Right atrium auricular region (tissue), 2 donors: ENCODE measurements around the gene SERPINE3. TPM values are rescaled to one million over a fixed set of nuclear protein-coding genes. Genes with fewer than 3 reads are reported as not detected.

Source experiments
- DNase-seq: peaks from one replicate; pipeline ENCODE4 v3.0.0-alpha.2; 2019; ENCODE audit warnings: low spot score
- H3K27ac ChIP-seq, 2 donors: fragments of 200-600 bp; sonication (generic); 1 replicate in 1 of 2; 2 replicates in 1 of 2; pipeline ENCODE4 v1.5.1; 2016 to 2019
- H3K27me3 ChIP-seq, 2 donors: fragments of 200-600 bp; sonication (generic); one replicate each; pipeline versions ENCODE4 v1.5.1 to v1.6.0; 2017 to 2019
- H3K36me3 ChIP-seq: fragments of 200-600 bp; sonication (generic); one replicate; pipeline ENCODE4 v1.5.1; 2016
- H3K4me1 ChIP-seq, 2 donors: fragments of 200-600 bp; sonication (generic); one replicate each; pipeline versions ENCODE4 v1.5.1 to v1.6.0; 2017 to 2019
- H3K4me3 ChIP-seq, 2 donors: fragments of 200-600 bp; sonication (generic); 1 replicate in 1 of 2; 2 replicates in 1 of 2; pipeline ENCODE4 v1.5.1; 2017 to 2019; ENCODE audit warnings: mild to moderate bottlenecking in 1 of 2, moderate library complexity in 1 of 2
- H3K9me3 ChIP-seq, 2 donors: fragments of 200-600 bp; sonication (generic); one replicate each; pipeline ENCODE4 v1.5.1; 2019
- CTCF ChIP-seq, 2 donors: fragments of 200-600 bp; sonication (generic); IDR thresholded peaks; one replicate each; pipeline ENCODE4 v1.5.1; 2019; ENCODE audit warnings: antibody characterized with exemption in 2 of 2
- total RNA-seq, 2 donors: library from RNA; depleted of rRNA; stranded (reverse); fragments of >200 nt; gene quantifications; one replicate each; pipeline ENCODE4 v1.1.0, GENCODE V29; 2016

The SERPINE3 gene
- total RNA-seq, 2 donors from 2014 or later: not detected

- Histone ChIP-seq H3K4me3 (no peak overlapping the region), H3K4me1 (no peaks in the 10 kb centered on the region), H3K36me3 (peaks cover 24% of the 10 kb centered on the region), H3K27me3 (no peaks in the 10 kb centered on the region), H3K9me3 (no peaks in the 10 kb centered on the region), H3K27ac (no peak overlapping the region)
- TF ChIP-seq CTCF (IDR thresholded peaks at IDR 0.05): no peak
- DNase-seq: no peak
Measured at GRCh38 chr13:51380269-51380668, 40.8 kb downstream of the SERPINE3 start.

- H3K4me1 ChIP-seq: no peaks in the 10 kb centered on the region
- no peaks in the 10 kb centered on the region for H3K36me3 ChIP-seq
- H3K27ac ChIP-seq: no peak overlapping the region
- DNase-seq: no peak
- no peaks in the 10 kb centered on the region for H3K9me3 ChIP-seq
- no peaks in the 10 kb centered on the region for H3K27me3 ChIP-seq
- H3K4me3 ChIP-seq: no peak overlapping the region
- no peak for TF ChIP-seq CTCF (IDR thresholded peaks at IDR 0.05)
Measured at GRCh38 chr13:51385114-51385513, 45.6 kb downstream of the SERPINE3 start.

GRCh38 chr13:51394724-51395123, 55.2 kb downstream of the SERPINE3 start:
- Histone ChIP-seq H3K27me3 (no peaks in the 10 kb centered on the region), H3K27ac (no peak overlapping the region), H3K4me1 (peaks cover 0 to 12% of the 10 kb centered on the region in 2 donors), H3K9me3 (no peaks in the 10 kb centered on the region), H3K4me3 (no peak overlapping the region), H3K36me3 (no peaks in the 10 kb centered on the region)
- DNase-seq: no peak
- no peak for TF ChIP-seq CTCF (IDR thresholded peaks at IDR 0.05)

- no peak for TF ChIP-seq CTCF (IDR thresholded peaks at IDR 0.05)
- Histone ChIP-seq H3K27me3 (no peaks in the 10 kb centered on the region), H3K4me1 (peaks cover 0 to 12% of the 10 kb centered on the region in 2 donors), H3K27ac (no peak overlapping the region), H3K9me3 (no peaks in the 10 kb centered on the region), H3K4me3 (no peak overlapping the region), H3K36me3 (no peaks in the 10 kb centered on the region)
- DNase-seq: no peak
Measured at GRCh38 chr13:51396352-51396751, 56.9 kb downstream of the SERPINE3 start.

- Histone ChIP-seq H3K27ac (peak overlapping the region; percentile 2 to 20), H3K4me3 (no peak overlapping the region), H3K4me1 (peaks cover 0 to 12% of the 10 kb centered on the region in 2 donors), H3K36me3 (no peaks in the 10 kb centered on the region), H3K27me3 (no peaks in the 10 kb centered on the region), H3K9me3 (no peaks in the 10 kb centered on the region)
- peak; percentile 62 for DNase-seq
- no peak for TF ChIP-seq CTCF (IDR thresholded peaks at IDR 0.05)
Measured at GRCh38 chr13:51397262-51397941, 57.9 kb downstream of the SERPINE3 start.

GRCh38 chr13:51405176-51405575, 65.7 kb downstream of the SERPINE3 start:
- TF ChIP-seq CTCF (IDR thresholded peaks at IDR 0.05): no peak
- Histone ChIP-seq H3K27me3 (no peaks in the 10 kb centered on the region), H3K4me1 (no peaks in the 10 kb centered on the region), H3K9me3 (no peaks in the 10 kb centered on the region), H3K27ac (no peak overlapping the region), H3K36me3 (no peaks in the 10 kb centered on the region), H3K4me3 (no peak overlapping the region)
- DNase-seq: no peak
